Measurements from ENCODE around the gene CELF1. TPM values are rescaled to one million over a fixed set of nuclear protein-coding genes. Genes with fewer than 3 reads are reported as not detected.

Gene CELF1
- 10 to 100 TPM; 66.3 to 86.5 (median 71.7) TPM for total RNA-seq
- long read RNA-seq, partial matches to known transcripts, result 1 of 3 reads
- long read RNA-seq, other reads (novel, unspliced or antisense), result 2 of 3 reads

GRCh38 chr11:47552566-47553405 is at the start of gene CELF1:
Gene CELF1, minus strand, starts transcription at chr11:47553132. Its CDS starts 53,609 bp downstream, at chr11:47499523.
- Histone ChIP-seq H3K9me3 (no peaks in the 10 kb centered on the region), H3K36me3 (no peaks in the 10 kb centered on the region), H3K27ac (peak within 1 kb of the TSS; percentile 93 to 95 (median 93)), H3K4me3 (peak within 1 kb of the TSS; percentile 71 to 93 (median 92)), H3K4me1 (peaks cover 0 to 31% (median 14%) of the 10 kb centered on the region in 4 donors), H3K27me3 (no peaks in the 10 kb centered on the region)
- intact Hi-C loops (cut with DNase I), result no loop called here
- ATAC-seq (peak; percentile 89 to 98 (median 92)), DNase-seq (peak; percentile 93 to 95 (median 94))
- TF ChIP-seq CTCF (IDR thresholded peaks at IDR 0.05) (peak; percentile 95 to 97 (median 96)), POLR2A (IDR thresholded peaks at IDR 0.05) (peak; percentile 51)
- 1% methylated on average over 20 of the region's 89 CpGs for WGBS (ENCODE audit: insufficient coverage, low coverage, low lambda C conversion rate, missing lambda C conversion rate)

- intact Hi-C loops (cut with DNase I), result no loop called here
- ATAC-seq (peak in 1 of 4 donors; percentile 20), DNase-seq (no peak)
- Histone ChIP-seq H3K9me3 (no peaks in the 10 kb centered on the region), H3K4me3 (no peak overlapping the region), H3K36me3 (no peaks in the 10 kb centered on the region), H3K4me1 (no peaks in the 10 kb centered on the region), H3K27me3 (no peaks in the 10 kb centered on the region), H3K27ac (no peak overlapping the region)
- TF ChIP-seq CTCF (IDR thresholded peaks at IDR 0.05) (no peak), POLR2A (IDR thresholded peaks at IDR 0.05) (no peak)
- WGBS (ENCODE audit: insufficient coverage, low coverage, low lambda C conversion rate, missing lambda C conversion rate), result 61% methylated on average over 3 of the region's 4 CpGs
Measured at GRCh38 chr11:47599902-47600301, 47.0 kb upstream of the CELF1 start.

- DNase-seq, result no peak
- WGBS (ENCODE audit: insufficient coverage, low coverage, low lambda C conversion rate, missing lambda C conversion rate), result no CpG with 5 or more reads among the region's 1 CpG
- H3K4me1 ChIP-seq, result peaks cover 0 to 3% (median 0%) of the 10 kb centered on the region in 4 donors
- no peak overlapping the region for H3K4me3 ChIP-seq
- H3K9me3 ChIP-seq, result no peaks in the 10 kb centered on the region
- peaks cover 0 to 9% of the 10 kb centered on the region in 2 donors for H3K27me3 ChIP-seq
- intact Hi-C loops (cut with DNase I), result no loop called here
- TF ChIP-seq CTCF (IDR thresholded peaks at IDR 0.05) (no peak), POLR2A (IDR thresholded peaks at IDR 0.05) (no peak)
- H3K27ac ChIP-seq, result no peak overlapping the region
- no peaks in the 10 kb centered on the region for H3K36me3 ChIP-seq
- ATAC-seq, result no peak
Measured at GRCh38 chr11:47595967-47596366, 43.0 kb upstream of the CELF1 start.

GRCh38 chr11:47595029-47595428 is 42.1 kb upstream of the CELF1 start:
- ATAC-seq (peak; percentile 17 to 32 (median 22)), DNase-seq (no peak)
- H3K27ac ChIP-seq, result no peak overlapping the region
- TF ChIP-seq POLR2A (IDR thresholded peaks at IDR 0.05) (no peak), CTCF (IDR thresholded peaks at IDR 0.05) (no peak)
- no peak overlapping the region for H3K4me3 ChIP-seq
- intact Hi-C loops (cut with DNase I), result no loop called here
- H3K36me3 ChIP-seq, result no peaks in the 10 kb centered on the region
- no peaks in the 10 kb centered on the region for H3K9me3 ChIP-seq
- peaks cover 0 to 3% (median 0%) of the 10 kb centered on the region in 4 donors for H3K4me1 ChIP-seq
- peaks cover 0 to 9% of the 10 kb centered on the region in 2 donors for H3K27me3 ChIP-seq
- WGBS (ENCODE audit: insufficient coverage, low coverage, low lambda C conversion rate, missing lambda C conversion rate), result no CpG with 5 or more reads among the region's 7 CpGs
